CD4-positive, alpha-beta T cell treated with Interleukin-15 for 4 hours (primary cell): ENCODE measurements around the gene CENPO.
"Not testable (repeated sequence)": the region's sequence is repeated elsewhere in the genome, so short reads cannot be mapped to it uniquely, and the experiment has no call there.

Source experiments
- DNase-seq: peaks from one replicate; pipeline ENCODE4 v3.0.0-alpha.2; 2020; ENCODE audit warnings: low spot score

CENPO gene

DNA sequence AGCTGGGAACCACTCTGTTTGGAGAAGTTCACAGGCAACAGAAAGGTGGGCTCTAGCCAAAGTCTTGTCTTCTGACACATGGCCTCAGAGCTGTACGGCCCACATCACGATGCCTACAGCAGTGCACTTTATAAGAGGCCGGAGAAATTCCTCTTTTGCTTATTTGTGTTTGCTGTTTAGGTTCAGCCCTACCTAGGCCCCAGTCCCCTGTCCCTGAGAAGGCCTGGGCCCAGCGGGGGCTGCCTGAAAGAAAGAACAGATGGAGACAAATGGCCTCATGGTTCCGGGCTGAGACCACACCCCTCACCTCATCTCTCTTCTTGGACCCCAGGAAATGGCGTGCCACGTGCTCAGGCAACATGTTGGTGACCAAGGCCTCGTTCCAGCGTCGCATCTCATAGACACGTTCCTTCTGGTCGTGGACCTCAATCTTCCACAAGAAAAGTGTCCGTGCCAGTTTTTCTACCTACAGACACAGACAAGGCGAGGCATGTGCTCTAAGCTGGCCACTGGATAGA, 30.9 kb downstream of the CENPO start:
- DNase-seq, result no peak

DNA sequence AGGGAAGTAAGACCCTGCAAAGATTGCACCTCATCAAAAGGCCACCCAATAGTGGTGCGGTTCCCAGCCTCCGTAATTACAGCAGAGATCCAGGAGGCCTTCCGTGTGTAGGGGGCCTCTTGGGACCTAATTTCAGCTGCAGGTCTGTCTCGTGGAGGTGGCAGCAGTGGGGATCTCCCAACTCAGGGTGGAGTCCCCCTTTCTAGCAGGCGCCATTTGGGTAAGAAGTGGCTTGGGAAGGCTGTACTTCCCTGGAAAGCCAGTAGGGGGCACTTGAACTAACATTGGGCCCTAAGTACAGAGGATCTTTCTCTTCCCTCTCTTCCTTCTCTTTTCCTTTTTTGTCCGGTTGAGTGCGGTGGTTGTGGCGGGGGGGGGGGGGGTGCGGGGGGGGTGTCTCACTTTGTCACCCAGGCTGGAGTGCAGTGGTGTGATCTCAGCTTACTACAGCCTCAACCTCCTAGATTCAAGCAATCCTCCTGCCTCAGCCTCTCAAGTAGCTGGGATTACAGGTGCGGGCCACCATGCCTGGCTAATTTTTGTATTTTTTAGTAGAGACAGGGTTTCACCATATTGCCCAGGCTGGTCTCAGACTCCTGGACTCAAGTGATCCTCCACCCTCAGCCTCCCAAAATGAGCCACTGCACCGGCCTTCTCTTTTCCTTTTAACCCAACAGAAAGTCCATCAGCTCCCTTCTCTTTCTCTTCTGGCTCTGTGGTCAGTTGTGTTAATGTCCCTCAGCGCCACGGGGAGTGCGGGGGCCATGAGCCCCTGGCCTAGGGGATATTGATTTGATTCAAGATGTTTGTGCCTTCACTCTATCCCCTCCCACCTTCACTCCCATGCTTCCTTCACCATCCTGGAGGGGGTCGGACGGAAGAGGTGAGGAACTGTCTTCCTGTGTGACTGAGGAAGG, 32.0 kb downstream of the CENPO start:
- peak; percentile 30 for DNase-seq

DNA sequence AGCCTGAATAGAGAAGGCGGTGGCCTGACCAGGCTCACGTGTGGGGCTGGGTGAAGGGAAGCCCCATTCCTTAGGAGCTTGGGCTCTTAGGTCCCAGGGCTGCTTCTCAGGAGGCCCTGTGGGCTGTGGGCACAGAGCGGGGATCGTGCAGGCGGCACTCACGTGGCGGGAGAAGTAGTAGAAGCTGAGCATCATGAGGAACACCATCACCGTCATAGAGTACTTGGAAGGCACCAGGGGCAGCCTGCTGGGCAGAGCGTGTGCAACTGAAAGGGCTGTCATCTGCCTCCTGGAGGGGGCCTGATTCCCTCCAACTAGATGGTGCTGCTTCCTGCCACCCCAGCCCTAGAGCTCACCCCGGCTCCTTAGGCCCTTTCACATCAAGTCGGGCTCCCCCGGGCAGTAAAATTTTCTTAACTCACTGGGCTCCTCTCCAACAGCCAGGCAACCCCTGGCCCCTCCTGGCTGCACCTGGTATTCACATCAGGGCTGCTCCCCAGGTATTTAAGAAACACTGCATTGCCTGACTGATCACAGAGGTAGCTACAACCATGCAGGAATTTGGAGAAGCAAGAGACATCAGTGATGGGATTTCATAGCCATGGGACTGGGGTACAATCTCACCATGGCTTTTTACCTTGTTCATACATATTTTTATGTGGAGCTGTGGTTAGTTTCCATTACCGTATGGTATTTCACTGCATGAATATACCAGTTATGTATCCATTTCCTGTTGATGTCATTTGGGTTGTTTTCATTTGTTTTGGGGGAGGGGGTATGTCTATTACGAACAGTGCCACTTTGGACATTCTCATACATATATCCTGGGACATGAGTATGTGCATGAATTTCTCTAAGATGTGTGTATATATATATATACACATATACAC, 32.9 kb downstream of the CENPO start:
- DNase-seq, result no peak

DNA sequence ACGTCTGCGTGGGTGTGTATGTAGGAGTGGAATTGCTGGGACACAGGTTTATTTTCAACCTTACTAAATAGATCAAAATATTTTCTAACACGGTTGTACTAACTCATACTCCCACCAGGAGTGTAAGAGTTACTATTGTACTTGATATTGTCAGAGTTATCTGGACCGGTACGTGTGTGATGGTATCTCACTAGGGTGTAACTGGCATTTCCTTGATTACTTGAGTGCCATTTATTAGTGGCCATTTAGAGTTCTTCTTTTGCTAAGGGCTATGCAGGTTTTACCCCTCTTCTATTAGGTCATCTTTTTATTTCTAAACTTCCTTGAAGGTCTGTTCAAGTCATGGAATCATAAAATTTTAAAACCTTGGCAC, 33.5 kb downstream of the CENPO start:
- DNase-seq, result no peak

DNA sequence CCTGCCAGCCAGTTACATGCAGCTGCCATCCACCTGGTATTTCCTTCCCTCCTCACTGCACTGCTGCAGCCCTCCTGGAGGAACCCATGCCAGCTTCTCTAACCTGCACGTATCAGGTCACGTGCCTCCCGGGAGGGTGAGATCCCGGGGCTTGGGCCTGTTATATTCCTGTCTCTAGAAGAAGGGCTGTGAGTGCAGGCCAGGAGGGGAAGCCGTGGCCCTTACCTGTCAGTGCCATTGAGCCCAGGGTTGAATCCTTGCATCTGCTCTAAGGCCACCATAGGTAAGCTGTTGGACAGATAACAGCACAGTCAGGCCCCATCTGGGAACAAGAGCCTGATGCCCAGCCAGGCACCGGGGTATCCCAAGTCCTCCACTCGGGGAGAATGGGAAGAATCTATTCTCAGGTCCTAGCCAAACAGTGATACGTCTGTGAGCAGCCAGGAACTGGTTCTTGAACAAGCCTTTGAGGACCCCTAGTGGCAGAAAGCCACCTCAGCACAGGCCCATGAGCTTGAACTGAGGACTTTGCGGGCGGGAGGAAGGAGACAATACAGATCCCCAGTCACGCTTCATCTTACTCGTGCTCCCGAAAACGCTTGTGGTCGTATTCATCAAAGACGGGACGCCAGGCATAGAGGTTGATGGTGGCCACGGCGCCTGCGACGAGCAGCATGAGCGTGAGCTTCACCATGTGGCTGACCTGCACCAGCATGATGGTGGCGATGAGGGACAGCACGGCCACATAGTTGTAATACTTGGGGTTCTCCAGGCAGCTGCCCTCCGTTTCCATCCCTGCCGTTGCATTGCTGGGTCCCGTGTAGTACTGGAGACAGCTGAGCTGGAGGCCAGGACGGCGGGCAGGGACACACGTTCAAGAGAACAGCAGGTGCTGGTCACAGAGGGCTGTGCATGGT, 34.4 kb downstream of the CENPO start:
- DNase-seq, result peak; percentile 77

DNA sequence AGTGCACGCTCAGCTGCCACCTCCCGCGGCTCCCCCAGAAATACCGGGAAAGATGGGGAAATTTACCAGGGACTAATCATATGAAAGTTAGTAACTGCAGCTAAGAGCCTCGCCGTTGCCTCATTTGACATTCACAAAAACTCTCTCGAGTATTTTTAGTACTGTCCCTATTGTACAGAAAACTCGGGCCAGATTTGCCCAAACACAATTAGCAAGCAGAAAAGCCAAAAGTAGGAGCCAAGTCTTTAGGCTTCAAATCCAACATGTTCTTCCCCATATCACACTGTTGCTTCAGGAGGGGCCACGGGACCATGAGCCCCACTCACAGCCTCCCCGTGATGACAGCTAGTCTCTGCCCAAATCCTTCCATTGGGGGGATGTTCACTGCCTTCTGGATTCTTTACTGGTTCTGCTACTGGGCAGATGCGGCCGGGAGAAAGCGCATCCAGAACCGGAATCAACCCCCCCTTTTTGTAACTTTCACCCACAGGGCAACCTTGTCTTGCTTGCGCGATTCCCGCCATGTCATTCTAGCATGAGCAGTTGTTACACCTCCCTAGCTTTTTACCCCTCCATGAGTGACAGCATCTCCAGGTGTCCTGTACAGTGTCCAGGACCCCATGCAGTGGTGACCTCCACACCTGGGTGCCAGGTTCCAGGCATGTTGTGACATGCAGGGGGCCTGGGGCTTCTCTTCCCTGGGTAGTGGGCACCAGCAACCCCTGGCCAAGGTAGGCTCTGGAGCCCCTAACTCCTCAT, 35.2 kb downstream of the CENPO start:
- DNase-seq, result no peak

DNA sequence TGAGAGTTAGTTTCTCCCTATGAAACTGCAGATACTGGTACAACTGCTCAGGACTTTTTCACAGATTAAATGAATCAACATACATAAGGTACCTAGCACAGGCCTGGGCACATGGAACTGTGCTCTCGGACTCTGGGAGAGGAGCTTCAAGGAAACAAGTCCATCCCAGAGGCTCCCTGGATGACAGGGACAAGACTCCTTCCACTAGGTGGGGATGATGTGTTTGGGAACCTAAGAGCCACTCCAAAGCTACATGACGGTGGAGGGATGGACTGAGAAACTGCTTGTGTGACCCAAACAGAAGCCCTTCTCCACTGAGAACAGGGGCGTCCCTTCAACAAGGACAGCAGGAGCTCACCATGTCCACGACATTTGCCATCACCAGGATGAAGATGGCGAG, 37.1 kb downstream of the CENPO start:
- DNase-seq, result no peak

DNA sequence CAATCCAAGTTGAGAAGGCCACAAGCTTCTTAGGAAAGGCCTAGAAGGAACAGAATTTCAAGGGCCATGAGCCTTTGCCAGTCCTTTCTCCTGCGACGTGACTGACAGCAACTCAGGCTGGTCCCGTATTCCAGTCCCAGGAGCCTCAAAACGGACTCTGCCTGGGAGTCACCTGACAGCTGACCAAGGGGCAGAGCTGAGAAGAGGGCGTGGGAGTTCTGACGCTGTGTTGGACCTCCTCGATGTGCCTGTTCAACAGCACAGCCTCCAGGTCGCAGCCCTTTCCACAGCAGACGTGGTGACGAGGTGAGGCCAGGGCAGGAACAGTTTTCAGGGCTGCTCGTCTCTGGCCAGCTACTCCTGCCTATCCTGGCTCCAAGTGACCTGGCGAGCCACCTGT, 37.6 kb downstream of the CENPO start:
- no peak for DNase-seq

DNA sequence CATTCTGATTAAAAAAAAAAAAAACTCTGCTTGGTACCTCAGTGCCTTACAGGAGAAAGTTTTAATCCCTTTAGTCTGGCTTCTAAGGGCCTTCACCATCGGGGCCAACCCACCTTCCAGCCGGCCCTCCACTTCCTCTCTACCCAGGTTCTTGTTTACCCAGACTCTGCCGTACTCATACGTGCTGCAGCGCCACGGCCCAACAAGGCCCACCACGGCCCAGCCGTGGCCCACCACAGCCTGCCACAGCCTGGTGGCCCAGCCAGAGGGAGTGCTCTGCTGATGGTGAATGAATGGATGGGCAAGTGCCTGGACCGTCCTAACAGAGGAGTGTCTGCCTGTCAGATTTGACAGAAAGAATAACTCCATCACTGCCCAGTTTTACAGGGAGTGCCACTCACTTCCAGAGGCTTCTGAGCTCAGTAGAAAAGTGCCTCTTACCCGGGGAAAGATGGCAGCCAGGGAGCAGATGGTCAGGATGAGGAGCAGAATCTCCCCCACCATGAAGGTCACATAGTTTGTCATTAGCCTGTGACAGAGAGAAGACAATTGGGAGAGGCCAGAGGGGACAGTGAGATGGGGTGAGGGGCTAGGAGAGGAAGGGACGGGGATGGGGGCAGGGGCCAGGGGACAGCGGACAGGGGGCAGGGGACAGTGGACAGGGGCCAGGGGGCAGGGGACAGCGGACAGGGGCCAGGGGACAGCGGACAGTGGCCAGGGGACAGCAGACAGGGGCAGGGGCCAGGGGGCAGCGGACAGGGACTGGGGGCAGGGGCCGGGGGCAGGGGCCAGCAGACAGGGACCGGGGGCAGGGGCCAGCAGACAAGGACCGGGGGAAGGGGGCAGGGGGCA, 38.2 kb downstream of the CENPO start:
- no peak for DNase-seq

DNA sequence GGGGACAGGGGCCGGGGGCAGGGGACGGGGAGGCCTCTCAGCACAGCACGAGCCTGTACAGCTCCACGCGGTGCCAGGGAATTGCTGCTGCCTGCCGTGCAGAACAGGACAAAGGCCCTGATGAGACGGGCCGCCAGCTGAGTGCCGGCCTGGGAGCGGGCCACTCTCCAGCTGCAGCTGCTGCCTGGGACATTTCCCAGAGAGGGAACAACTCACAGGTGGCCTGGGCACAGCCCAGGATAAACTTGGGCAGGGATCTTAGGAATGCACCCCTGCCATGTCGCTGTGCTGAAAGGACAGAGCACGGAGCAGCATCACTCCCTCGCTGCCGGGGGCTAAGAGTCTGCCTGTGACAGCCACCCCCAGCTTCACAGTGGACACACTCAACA, 38.8 kb downstream of the CENPO start:
- DNase-seq, result no peak

DNA sequence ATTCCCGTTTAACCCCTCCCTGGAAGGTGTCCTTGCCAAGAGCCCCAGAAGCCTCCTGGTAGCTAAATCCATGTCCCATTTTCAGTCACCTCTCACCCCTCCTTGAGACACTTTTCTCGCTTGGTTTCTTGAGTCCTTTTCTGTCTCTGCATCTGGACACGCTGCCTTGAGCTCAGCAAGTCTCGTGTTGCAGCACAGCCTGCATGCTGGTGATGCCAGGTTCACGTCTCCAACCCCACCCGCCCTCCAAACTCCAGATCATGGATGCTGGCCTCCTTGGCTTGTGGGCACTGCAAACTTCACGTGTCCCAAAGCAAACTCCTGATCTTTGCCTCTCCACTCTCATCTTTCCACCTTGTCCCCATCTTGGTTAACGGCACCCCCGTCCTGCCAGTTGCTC, 39.3 kb downstream of the CENPO start:
- no peak for DNase-seq

DNA sequence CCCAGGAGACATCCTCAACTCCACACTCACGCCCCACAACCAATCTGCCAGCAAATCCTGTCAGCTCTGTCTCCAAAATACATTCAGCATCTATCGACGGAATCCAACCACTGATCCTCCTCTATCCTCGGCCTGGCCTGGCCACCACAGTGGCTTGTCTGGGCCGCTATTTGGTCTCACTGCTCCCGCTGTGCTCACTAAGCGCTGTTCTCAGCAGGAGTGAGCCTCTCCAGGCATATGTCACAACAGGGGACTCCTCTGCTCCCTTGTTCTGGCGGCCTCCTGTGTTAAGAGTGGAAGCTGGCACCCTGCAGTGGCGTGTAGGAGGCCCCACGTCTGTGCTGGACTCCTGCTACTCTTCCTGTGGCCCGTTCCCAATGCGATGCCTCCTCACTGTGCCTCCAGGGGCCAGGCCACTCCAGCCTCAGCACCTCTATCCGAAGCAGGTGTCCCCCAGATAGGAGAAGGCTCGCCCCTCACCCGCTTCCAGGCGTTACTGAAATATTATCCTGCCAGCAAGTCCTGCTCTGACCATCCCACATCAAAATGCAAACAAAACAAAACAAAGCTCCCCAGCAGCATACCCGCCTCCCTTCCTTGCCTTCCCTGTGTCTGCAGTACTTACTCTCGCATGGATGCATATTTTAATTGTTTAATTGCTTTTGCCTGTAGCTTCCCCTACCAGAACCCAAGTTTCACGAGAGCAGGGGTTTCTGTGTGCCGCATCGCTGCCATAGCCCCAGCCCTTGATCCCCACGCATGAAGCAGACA, 39.9 kb downstream of the CENPO start:
- no peak for DNase-seq

DNA sequence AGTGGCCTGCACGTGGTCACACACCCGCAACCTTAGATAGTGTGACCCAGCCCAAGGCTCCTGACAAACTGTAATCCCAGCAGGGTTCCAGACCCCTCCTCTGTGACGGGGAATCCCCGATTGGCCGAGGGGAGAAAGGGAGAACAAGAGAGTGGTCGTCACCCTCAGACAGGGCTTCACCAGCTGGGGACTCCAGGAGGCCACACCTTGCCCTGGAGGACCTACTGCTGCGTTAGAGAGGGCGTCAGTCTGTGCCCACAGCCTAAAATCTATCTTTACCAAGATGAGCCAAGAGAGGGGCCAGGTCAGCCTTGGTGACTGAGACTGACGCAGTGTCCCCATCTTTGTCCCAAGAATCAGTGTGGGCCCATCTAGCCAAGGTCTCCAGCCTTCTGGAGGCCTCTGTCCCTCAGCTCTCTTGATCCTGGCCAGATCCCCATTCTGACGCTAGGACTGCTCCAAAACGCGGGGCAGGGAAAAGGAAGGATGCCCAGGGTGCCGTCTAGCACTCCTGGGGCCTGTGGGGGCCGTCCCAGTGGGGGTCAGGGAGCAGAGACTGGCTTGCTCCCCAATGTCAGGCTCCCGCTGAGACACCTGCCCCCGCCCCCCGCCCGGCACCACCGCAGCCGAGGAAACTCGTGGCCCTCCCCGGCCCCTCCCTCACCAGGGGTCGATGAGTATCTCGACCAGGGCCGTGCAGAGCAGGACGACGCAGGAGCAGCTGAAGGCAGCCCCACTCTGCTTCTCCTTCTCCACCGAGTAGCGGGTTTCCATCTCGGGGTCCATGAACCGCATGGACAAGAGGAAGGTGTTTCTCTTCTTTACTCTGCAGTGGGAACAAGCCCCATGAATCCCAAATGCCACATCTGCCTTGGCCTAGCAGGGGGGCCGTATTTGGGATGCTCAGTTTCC, 40.9 kb downstream of the CENPO start:
- DNase-seq, result no peak

DNA sequence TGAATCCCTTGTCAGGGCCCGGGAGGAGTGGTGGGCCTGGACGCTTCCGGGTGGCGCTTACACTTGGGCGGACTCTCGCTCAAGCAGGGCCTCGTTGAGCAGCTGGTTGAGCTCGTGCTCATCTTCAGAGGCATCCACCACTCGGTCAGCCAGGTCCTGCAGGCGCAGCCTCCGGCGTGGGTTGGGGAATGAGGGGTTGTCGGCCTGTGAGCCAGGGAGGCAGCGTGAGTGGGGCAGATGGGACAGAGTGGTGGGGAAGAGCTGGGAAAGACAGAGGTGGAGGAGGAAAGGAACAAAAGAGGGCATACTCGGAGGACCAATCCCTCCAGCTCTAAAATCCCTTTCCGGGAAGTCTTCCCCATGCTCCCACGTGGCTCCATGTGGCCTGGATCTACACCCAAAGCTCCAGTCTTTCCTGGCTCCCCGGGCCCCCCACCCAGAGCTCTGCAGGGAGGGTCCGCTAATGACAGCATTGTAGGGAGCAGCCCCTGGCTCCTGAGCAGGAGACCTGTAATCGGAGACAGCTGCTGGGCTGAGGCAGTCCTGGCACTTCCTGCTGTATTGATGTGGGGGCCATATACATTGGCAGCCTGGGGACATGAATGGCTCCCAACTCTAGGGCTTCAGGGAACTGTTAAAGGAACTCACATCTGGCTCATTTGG, 41.6 kb downstream of the CENPO start:
- no peak for DNase-seq

DNA sequence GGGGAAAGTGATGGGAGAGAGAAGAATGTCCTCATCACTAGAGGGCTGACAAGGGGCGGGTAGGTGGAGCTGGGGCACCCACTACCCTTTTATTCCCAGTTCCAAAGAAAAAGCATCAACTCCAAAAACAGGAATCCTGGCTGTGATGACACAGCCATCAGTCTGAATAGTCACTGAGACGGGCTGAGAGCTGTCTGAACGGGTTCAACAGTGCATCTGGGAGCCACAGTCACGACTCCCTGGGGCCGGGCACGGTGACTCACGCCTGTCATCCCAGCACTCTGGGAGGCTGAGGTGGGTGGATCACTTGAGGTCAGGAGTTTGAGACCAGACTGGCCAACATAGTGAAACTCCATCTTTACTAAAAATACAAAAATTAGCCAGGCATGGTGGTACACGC, 42.2 kb downstream of the CENPO start:
- DNase-seq, result not testable (repeated sequence)

DNA sequence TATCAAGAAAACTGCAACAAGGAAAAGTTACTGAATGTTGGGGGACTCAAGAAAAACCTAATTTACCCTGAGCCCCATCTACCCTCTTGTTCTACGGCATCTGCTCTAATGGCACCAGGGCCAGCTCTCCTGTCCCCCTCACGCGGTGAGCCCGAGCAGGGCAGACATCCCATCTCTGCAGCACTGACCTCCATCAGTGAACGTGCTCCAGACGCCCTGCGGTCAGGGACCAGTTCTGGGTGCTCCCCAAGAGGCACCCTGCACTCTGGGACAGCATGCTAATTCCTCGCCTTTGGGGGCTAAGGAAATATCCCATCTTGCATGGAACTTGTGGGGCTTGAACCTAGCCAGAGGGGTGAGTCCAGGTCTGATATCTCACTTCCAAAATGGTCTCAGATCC, 43.0 kb downstream of the CENPO start:
- no peak for DNase-seq

DNA sequence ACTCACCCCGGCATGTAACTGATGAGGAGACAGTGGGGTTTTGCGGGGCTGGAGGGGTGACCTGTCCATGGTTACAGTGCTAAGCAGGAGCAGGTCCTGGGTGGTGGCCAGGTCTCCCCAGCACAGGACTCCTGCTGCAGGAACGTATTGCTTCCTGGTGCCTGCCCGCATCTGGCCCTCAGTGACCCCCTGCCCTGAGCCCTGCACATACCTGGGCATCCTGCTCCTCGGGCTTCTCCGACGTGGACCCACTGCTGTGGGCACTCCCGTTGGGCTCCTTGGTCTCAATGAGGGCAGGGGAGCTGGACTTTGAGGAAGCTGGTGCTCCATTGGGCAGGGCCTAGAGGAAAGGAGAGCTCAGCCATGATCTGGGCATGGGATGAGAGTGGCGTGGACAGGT, 43.5 kb downstream of the CENPO start:
- DNase-seq, result no peak
